ENCODE data around the gene ZNF740. TPM values are rescaled to one million over a fixed set of nuclear protein-coding genes. Genes with fewer than 3 reads are reported as not detected.

The ZNF740 gene
- total and polyA plus RNA-seq, 2 donors from 2014 or later: 11.1 to 58.3 TPM

DNA sequence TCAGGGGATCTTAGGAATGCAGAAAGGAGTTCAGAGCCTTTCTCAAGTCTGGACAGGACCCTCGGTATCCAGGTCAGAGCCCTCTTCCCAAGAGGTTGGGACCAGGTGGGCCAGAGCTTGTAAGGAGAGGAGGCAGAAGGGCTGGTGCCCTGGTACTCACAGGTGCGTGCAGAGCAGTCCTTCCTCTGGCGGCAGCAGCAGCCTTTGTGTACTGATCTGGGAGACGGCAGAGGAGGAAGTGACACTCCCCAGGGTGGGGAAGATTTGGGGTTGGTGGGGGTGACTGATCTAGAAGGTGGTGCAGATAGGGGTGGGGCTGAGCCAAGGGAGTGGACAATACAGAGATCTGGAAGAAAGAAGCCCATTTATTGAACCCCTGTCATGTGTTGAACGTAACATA, 26.5 kb downstream of the ZNF740 start, which contains the start of gene ITGB7:
Gene ITGB7 (minus strand): TSS at position 210 of the 400 bp plus-strand sequence. CDS start 6,808 bp downstream, outside the sequence.
- no peak within 1 kb of the TSS for H3K9ac ChIP-seq (ENCODE audit: low read length in 3 of 3)
- intact Hi-C loops (cut with DNase I): no loop called here
- no peak within 1 kb of the TSS for H3K27ac ChIP-seq (ENCODE audit: low read depth in 2 of 2, low read length in 2 of 2)
- DNase-seq: no peak
- H3K4me1 ChIP-seq (ENCODE audit: control insufficient read depth in 2 of 3, insufficient read depth in 2 of 3, low read depth in 1 of 3, low read length in 3 of 3): peaks cover 0 to 9% (median 0%) of the 10 kb centered on the region in 3 donors
- no peaks in the 10 kb centered on the region for H3K27me3 ChIP-seq (ENCODE audit: control insufficient read depth, insufficient read depth, low read length)
- no peak for FAIRE-seq
- no peaks in the 10 kb centered on the region for H3K9me3 ChIP-seq (ENCODE audit: control insufficient read depth in 2 of 3, insufficient read depth in 1 of 3, low read length in 3 of 3)
- H3K4me3 ChIP-seq (ENCODE audit: low read length in 3 of 3): no peak within 1 kb of the TSS
- H3K36me3 ChIP-seq (ENCODE audit: control insufficient read depth in 2 of 3, insufficient read depth in 3 of 3, low read length in 3 of 3): peaks cover 0 to 5% (median 0%) of the 10 kb centered on the region in 3 donors
- TF ChIP-seq, protein P1, sequence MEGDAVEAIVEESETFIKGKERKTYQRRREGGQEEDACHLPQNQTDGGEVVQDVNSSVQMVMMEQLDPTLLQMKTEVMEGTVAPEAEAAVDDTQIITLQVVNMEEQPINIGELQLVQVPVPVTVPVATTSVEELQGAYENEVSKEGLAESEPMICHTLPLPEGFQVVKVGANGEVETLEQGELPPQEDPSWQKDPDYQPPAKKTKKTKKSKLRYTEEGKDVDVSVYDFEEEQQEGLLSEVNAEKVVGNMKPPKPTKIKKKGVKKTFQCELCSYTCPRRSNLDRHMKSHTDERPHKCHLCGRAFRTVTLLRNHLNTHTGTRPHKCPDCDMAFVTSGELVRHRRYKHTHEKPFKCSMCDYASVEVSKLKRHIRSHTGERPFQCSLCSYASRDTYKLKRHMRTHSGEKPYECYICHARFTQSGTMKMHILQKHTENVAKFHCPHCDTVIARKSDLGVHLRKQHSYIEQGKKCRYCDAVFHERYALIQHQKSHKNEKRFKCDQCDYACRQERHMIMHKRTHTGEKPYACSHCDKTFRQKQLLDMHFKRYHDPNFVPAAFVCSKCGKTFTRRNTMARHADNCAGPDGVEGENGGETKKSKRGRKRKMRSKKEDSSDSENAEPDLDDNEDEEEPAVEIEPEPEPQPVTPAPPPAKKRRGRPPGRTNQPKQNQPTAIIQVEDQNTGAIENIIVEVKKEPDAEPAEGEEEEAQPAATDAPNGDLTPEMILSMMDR (IDR thresholded peaks at IDR 0.05; ENCODE audit: borderline replicate concordance, extremely low read depth, insufficient read depth): no peak

DNA sequence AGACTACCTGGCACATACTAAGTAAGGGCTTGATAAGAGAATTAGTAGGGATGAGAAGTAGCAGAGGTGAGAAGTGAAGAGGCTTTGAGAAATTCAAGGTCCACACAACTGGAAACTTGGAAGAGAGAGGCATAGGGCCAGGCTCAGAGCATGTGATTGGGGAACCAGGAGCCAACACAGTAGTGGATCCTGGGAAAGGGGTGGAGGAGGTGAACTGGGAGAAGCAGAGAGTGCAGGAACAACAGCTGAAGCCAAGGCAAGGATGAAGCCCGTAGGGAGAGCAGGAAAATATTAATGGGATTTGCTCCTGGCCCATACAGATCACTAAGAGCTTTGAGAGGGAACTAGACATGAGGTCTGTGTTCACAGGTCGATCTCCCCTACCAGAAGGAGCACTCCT, 27.9 kb downstream of the ZNF740 start:
- H3K27ac ChIP-seq (ENCODE audit: low read depth in 2 of 2, low read length in 2 of 2): no peak overlapping the region
- intact Hi-C loops (cut with DNase I): no loop called here

DNA sequence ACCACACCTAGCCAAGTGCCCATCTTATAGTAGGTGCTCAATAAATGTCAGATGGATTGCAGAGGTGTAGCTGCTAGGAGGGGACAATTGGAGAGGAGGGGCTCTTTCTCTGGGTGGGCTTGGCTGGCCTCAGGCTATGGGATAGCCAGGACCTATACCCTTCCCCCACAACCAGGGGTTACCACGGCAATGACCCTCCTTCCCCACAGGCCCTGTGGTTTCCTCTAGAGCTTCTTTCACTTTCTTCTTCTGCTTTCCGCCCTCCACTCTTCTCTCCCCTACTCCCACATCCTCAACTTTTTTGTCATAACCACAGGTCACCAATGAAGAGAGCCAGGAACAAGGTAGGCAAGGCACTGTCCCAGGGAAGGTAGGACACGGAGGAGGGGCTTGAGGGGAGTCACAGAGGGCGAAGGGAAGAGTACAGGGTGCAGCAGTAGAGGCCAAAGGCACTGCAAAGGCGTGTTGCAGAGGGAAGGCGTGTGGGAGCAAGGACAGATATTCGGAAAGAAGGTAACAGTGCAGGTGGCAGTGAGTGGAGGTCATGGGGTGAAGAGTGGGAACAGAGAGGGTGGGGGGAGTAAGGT, 28.4 kb downstream of the ZNF740 start:
- TF ChIP-seq, protein P1 (IDR thresholded peaks at IDR 0.05; ENCODE audit: borderline replicate concordance, extremely low read depth, insufficient read depth): no peak
- Histone ChIP-seq H3K9ac (ENCODE audit: low read length in 3 of 3) (no peak overlapping the region), H3K27me3 (ENCODE audit: control insufficient read depth, insufficient read depth, low read length) (no peaks in the 10 kb centered on the region), H3K9me3 (ENCODE audit: control insufficient read depth in 2 of 3, insufficient read depth in 1 of 3, low read length in 3 of 3) (no peaks in the 10 kb centered on the region), H3K4me3 (ENCODE audit: low read length in 3 of 3) (peak overlapping the region in 1 of 3 donors; percentile 20), H3K4me1 (ENCODE audit: control insufficient read depth in 2 of 3, insufficient read depth in 2 of 3, low read depth in 1 of 3, low read length in 3 of 3) (peaks cover 0 to 13% (median 0%) of the 10 kb centered on the region in 3 donors), H3K27ac (ENCODE audit: low read depth in 2 of 2, low read length in 2 of 2) (peak overlapping the region in 1 of 2 donors; percentile 49), H3K36me3 (ENCODE audit: control insufficient read depth in 2 of 3, insufficient read depth in 3 of 3, low read length in 3 of 3) (peaks cover 0 to 8% (median 4%) of the 10 kb centered on the region in 3 donors)
- no peak for DNase-seq
- intact Hi-C loops (cut with DNase I): no loop called here
- no peak for FAIRE-seq

More for the DNA sequence above, 27.9 kb downstream of the ZNF740 start:
- Histone ChIP-seq H3K27me3 (ENCODE audit: control insufficient read depth, insufficient read depth, low read length) (no peaks in the 10 kb centered on the region), H3K4me3 (ENCODE audit: low read length in 3 of 3) (no peak overlapping the region), H3K36me3 (ENCODE audit: control insufficient read depth in 2 of 3, insufficient read depth in 3 of 3, low read length in 3 of 3) (peaks cover 0 to 5% (median 0%) of the 10 kb centered on the region in 3 donors), H3K4me1 (ENCODE audit: control insufficient read depth in 2 of 3, insufficient read depth in 2 of 3, low read depth in 1 of 3, low read length in 3 of 3) (peaks cover 0 to 9% (median 0%) of the 10 kb centered on the region in 3 donors), H3K9ac (ENCODE audit: low read length in 3 of 3) (no peak overlapping the region), H3K9me3 (ENCODE audit: control insufficient read depth in 2 of 3, insufficient read depth in 1 of 3, low read length in 3 of 3) (no peaks in the 10 kb centered on the region)
- FAIRE-seq: no peak
- no peak for DNase-seq
- TF ChIP-seq, protein P1 (IDR thresholded peaks at IDR 0.05; ENCODE audit: borderline replicate concordance, extremely low read depth, insufficient read depth): no peak
